Immature natural killer cell (primary cell): Measurements from ENCODE around the gene TTC7B. TPM values are rescaled to one million over a fixed set of nuclear protein-coding genes. Genes with fewer than 3 reads are reported as not detected.

Experiments
- DNase-seq, 3 donors: peaks; one replicate each; pipeline ENCODE4 v3.0.0; 2022; ENCODE audit warnings: mixed read lengths in 1 of 3
- H3K27ac Mint-ChIP-seq, 6 donors: one replicate each; pipeline ENCODE4 v1.8.0; 2020; ENCODE audit warnings: mixed read lengths in 6 of 6, mild to moderate bottlenecking in 5 of 6, inconsistent platforms in 4 of 6, moderate library complexity in 3 of 6
- H3K27me3 Mint-ChIP-seq, 3 donors: one replicate each; pipeline ENCODE4 v1.8.0; 2020 to 2021; ENCODE audit warnings: low read depth in 3 of 3, mild to moderate bottlenecking in 3 of 3, mixed read lengths in 3 of 3, moderate library complexity in 3 of 3, inconsistent platforms in 1 of 3
- H3K36me3 Mint-ChIP-seq, 3 donors: one replicate each; pipeline ENCODE4 v1.8.0; 2020; ENCODE audit warnings: mixed read lengths in 3 of 3, inconsistent platforms in 2 of 3, mild to moderate bottlenecking in 2 of 3
- H3K4me1 Mint-ChIP-seq, 2 donors: one replicate each; pipeline ENCODE4 v1.8.0; 2020; ENCODE audit warnings: inconsistent platforms in 2 of 2, mild to moderate bottlenecking in 2 of 2, mixed read lengths in 2 of 2, moderate library complexity in 1 of 2
- H3K4me3 Mint-ChIP-seq, 5 donors: one replicate each; pipeline ENCODE4 v1.8.0; 2020; ENCODE audit warnings: mild to moderate bottlenecking in 5 of 5, mixed read lengths in 5 of 5, inconsistent platforms in 3 of 5, moderate library complexity in 3 of 5
- H3K9me3 Mint-ChIP-seq, 6 donors: one replicate each; pipeline ENCODE4 v1.8.0; 2020; ENCODE audit warnings: mild to moderate bottlenecking in 6 of 6, mixed read lengths in 6 of 6, inconsistent platforms in 4 of 6, moderate library complexity in 3 of 6
- polyA plus RNA-seq, 3 donors: library from polyadenylated mRNA; unstranded; fragments of 300-500 nt; fragmentation: Illumina TruSeq; gene quantifications; one replicate each; pipeline ENCODE4 v1.2.3, GENCODE V29; 2021

TTC7B gene
- polyA plus RNA-seq, 3 donors from 2014 or later = 1.0 to 1.1 TPM; not detected in 1

- peaks cover 3% of the 10 kb centered on the region in 2 donors for H3K4me1 Mint-ChIP-seq
- H3K36me3 Mint-ChIP-seq = no peaks in the 10 kb centered on the region
- peak; percentile 13 to 51 (median 37) for DNase-seq
- H3K27ac Mint-ChIP-seq = no peak overlapping the region
- peaks cover 3 to 6% (median 3%) of the 10 kb centered on the region in 3 donors for H3K27me3 Mint-ChIP-seq
- no peaks in the 10 kb centered on the region for H3K9me3 Mint-ChIP-seq
- no peak overlapping the region for H3K4me3 Mint-ChIP-seq
Measured at GRCh38 chr14:90495357-90496276, 320.6 kb downstream of the TTC7B start.

- H3K36me3 Mint-ChIP-seq = no peaks in the 10 kb centered on the region
- H3K4me3 Mint-ChIP-seq = no peak overlapping the region
- no peak for DNase-seq
- H3K27ac Mint-ChIP-seq = no peak overlapping the region
- H3K9me3 Mint-ChIP-seq = no peaks in the 10 kb centered on the region
- peaks cover 0 to 3% (median 3%) of the 10 kb centered on the region in 3 donors for H3K27me3 Mint-ChIP-seq
- no peaks in the 10 kb centered on the region for H3K4me1 Mint-ChIP-seq
Measured at GRCh38 chr14:90491911-90492531, 324.2 kb downstream of the TTC7B start.

GRCh38 chr14:90491221-90491885 lies 324.9 kb downstream of the TTC7B start:
- H3K27ac Mint-ChIP-seq = no peak overlapping the region
- H3K36me3 Mint-ChIP-seq = no peaks in the 10 kb centered on the region
- H3K4me3 Mint-ChIP-seq = no peak overlapping the region
- DNase-seq = no peak
- H3K9me3 Mint-ChIP-seq = no peaks in the 10 kb centered on the region
- no peaks in the 10 kb centered on the region for H3K4me1 Mint-ChIP-seq
- peaks cover 0 to 3% (median 3%) of the 10 kb centered on the region in 3 donors for H3K27me3 Mint-ChIP-seq

GRCh38 chr14:90490720-90491050 lies 325.5 kb downstream of the TTC7B start:
- H3K27me3 Mint-ChIP-seq = peaks cover 0 to 8% (median 5%) of the 10 kb centered on the region in 3 donors
- no peaks in the 10 kb centered on the region for H3K4me1 Mint-ChIP-seq
- no peaks in the 10 kb centered on the region for H3K9me3 Mint-ChIP-seq
- H3K4me3 Mint-ChIP-seq = no peak overlapping the region
- H3K27ac Mint-ChIP-seq = no peak overlapping the region
- H3K36me3 Mint-ChIP-seq = no peaks in the 10 kb centered on the region
- no peak for DNase-seq

- Mint-ChIP-seq H3K27ac (no peak overlapping the region), H3K36me3 (no peaks in the 10 kb centered on the region), H3K4me3 (no peak overlapping the region), H3K27me3 (peaks cover 0 to 8% (median 5%) of the 10 kb centered on the region in 3 donors), H3K4me1 (no peaks in the 10 kb centered on the region), H3K9me3 (no peaks in the 10 kb centered on the region)
- no peak for DNase-seq
Measured at GRCh38 chr14:90489916-90490719, 326.1 kb downstream of the TTC7B start.

- Mint-ChIP-seq H3K4me1 (peaks cover 2 to 3% of the 10 kb centered on the region in 2 donors), H3K27me3 (peaks cover 0 to 8% (median 5%) of the 10 kb centered on the region in 3 donors), H3K4me3 (no peak overlapping the region), H3K36me3 (no peaks in the 10 kb centered on the region), H3K9me3 (no peaks in the 10 kb centered on the region), H3K27ac (no peak overlapping the region)
- no peak for DNase-seq
Measured at GRCh38 chr14:90489306-90489705, 326.9 kb downstream of the TTC7B start.

GRCh38 chr14:90488256-90488655 lies 328.0 kb downstream of the TTC7B start:
- H3K27me3 Mint-ChIP-seq = peaks cover 0 to 8% (median 5%) of the 10 kb centered on the region in 3 donors
- no peaks in the 10 kb centered on the region for H3K36me3 Mint-ChIP-seq
- H3K9me3 Mint-ChIP-seq = no peaks in the 10 kb centered on the region
- H3K27ac Mint-ChIP-seq = no peak overlapping the region
- no peak for DNase-seq
- H3K4me3 Mint-ChIP-seq = no peak overlapping the region
- H3K4me1 Mint-ChIP-seq = peaks cover 12 to 13% of the 10 kb centered on the region in 2 donors

GRCh38 chr14:90487462-90487861 lies 328.8 kb downstream of the TTC7B start:
- Mint-ChIP-seq H3K27ac (no peak overlapping the region), H3K4me1 (peaks cover 12 to 13% of the 10 kb centered on the region in 2 donors), H3K36me3 (no peaks in the 10 kb centered on the region), H3K4me3 (no peak overlapping the region), H3K27me3 (peaks cover 0 to 8% (median 5%) of the 10 kb centered on the region in 3 donors), H3K9me3 (no peaks in the 10 kb centered on the region)
- DNase-seq = no peak

GRCh38 chr14:90487031-90487430 lies 329.2 kb downstream of the TTC7B start:
- no peak overlapping the region for H3K4me3 Mint-ChIP-seq
- H3K27ac Mint-ChIP-seq = no peak overlapping the region
- H3K36me3 Mint-ChIP-seq = no peaks in the 10 kb centered on the region
- peaks cover 0 to 8% (median 5%) of the 10 kb centered on the region in 3 donors for H3K27me3 Mint-ChIP-seq
- H3K9me3 Mint-ChIP-seq = no peaks in the 10 kb centered on the region
- peaks cover 12 to 13% of the 10 kb centered on the region in 2 donors for H3K4me1 Mint-ChIP-seq
- DNase-seq = no peak

GRCh38 chr14:90484291-90484690 lies 331.9 kb downstream of the TTC7B start:
- Mint-ChIP-seq H3K27me3 (peaks cover 2 to 7% (median 2%) of the 10 kb centered on the region in 3 donors), H3K4me3 (peak overlapping the region in 1 of 5 donors; percentile 0), H3K36me3 (no peaks in the 10 kb centered on the region), H3K27ac (no peak overlapping the region), H3K9me3 (peaks cover 0 to 2% (median 0%) of the 10 kb centered on the region in 6 donors), H3K4me1 (peaks cover 12 to 13% of the 10 kb centered on the region in 2 donors)
- no peak for DNase-seq

- peak overlapping the region in 2 of 5 donors; percentile 5 to 20 for H3K4me3 Mint-ChIP-seq
Measured at GRCh38 chr14:90483571-90483974, 332.7 kb downstream of the TTC7B start.

GRCh38 chr14:90483117-90483516 lies 333.1 kb downstream of the TTC7B start:
- no peak for DNase-seq
- no peak overlapping the region for H3K4me3 Mint-ChIP-seq
- H3K27ac Mint-ChIP-seq = no peak overlapping the region
- peaks cover 0 to 4% (median 0%) of the 10 kb centered on the region in 6 donors for H3K9me3 Mint-ChIP-seq
- peaks cover 12 to 13% of the 10 kb centered on the region in 2 donors for H3K4me1 Mint-ChIP-seq
- H3K36me3 Mint-ChIP-seq = no peaks in the 10 kb centered on the region
- H3K27me3 Mint-ChIP-seq = peaks cover 2 to 7% (median 2%) of the 10 kb centered on the region in 3 donors

More at GRCh38 chr14:90483571-90483974, 332.7 kb downstream of the TTC7B start:
- H3K36me3 Mint-ChIP-seq = no peaks in the 10 kb centered on the region
- peak in 2 of 3 donors; percentile 2 to 8 for DNase-seq
- peaks cover 0 to 2% (median 0%) of the 10 kb centered on the region in 6 donors for H3K9me3 Mint-ChIP-seq
- peaks cover 12 to 13% of the 10 kb centered on the region in 2 donors for H3K4me1 Mint-ChIP-seq
- peaks cover 2 to 7% (median 2%) of the 10 kb centered on the region in 3 donors for H3K27me3 Mint-ChIP-seq
- no peak overlapping the region for H3K27ac Mint-ChIP-seq

- H3K27me3 Mint-ChIP-seq = peaks cover 0 to 13% (median 8%) of the 10 kb centered on the region in 3 donors
- H3K9me3 Mint-ChIP-seq = peaks cover 3 to 27% (median 13%) of the 10 kb centered on the region in 6 donors
- no peaks in the 10 kb centered on the region for H3K36me3 Mint-ChIP-seq
- H3K4me3 Mint-ChIP-seq = no peak overlapping the region
- H3K4me1 Mint-ChIP-seq = no peaks in the 10 kb centered on the region
- no peak overlapping the region for H3K27ac Mint-ChIP-seq
- no peak for DNase-seq
Measured at GRCh38 chr14:90475298-90475697, 340.9 kb downstream of the TTC7B start.
